DOHH2 (cell line): ENCODE measurements around the gene CAMK1G.

Source experiments
- H3F3A ChIP-seq: fragments of 200-600 bp; sonication (generic), shearing (Covaris generic); 2 replicates; pipeline ENCODE4 v1.6.0; 2016; ENCODE audit warnings: antibody characterized with exemption, mild to moderate bottlenecking; ENCODE audit not compliant: control insufficient read depth, insufficient read depth
- H3K27ac ChIP-seq: fragments of 200-600 bp; sonication (generic); 2 replicates; pipeline ENCODE4 v1.5.1; 2014; ENCODE audit warnings: low read depth, mild to moderate bottlenecking, low read length, moderate library complexity
- H3K27me3 ChIP-seq: fragments of 200-600 bp; sonication (generic); 2 replicates; pipeline ENCODE4 v1.6.1; 2014; ENCODE audit warnings: mild to moderate bottlenecking, low read length, mixed read lengths; ENCODE audit not compliant: control insufficient read depth
- H3K36me3 ChIP-seq: fragments of 200-600 bp; sonication (generic); 2 replicates; pipeline ENCODE4 v1.6.1; 2014; ENCODE audit warnings: mild to moderate bottlenecking, low read length, moderate library complexity, mixed read lengths; ENCODE audit not compliant: control insufficient read depth
- H3K4me1 ChIP-seq: fragments of 200-600 bp; sonication (generic); 2 replicates; pipeline ENCODE4 v1.6.1; 2014; ENCODE audit warnings: mild to moderate bottlenecking, low read length, mixed read lengths; ENCODE audit not compliant: control insufficient read depth
- H3K4me2 ChIP-seq: fragments of 200-600 bp; sonication (generic); 2 replicates; pipeline ENCODE4 v1.6.0; 2014; ENCODE audit warnings: mild to moderate bottlenecking, low read length, moderate library complexity
- H3K4me3 ChIP-seq: fragments of 200-600 bp; sonication (generic); 2 replicates; pipeline ENCODE4 v1.5.1; 2014; ENCODE audit warnings: mild to moderate bottlenecking, low read length, mixed read lengths
- H3K79me2 ChIP-seq: fragments of 200-600 bp; sonication (generic); 2 replicates; pipeline ENCODE4 v1.6.1; 2014; ENCODE audit warnings: mild to moderate bottlenecking, low read length, mixed read lengths; ENCODE audit not compliant: control insufficient read depth
- H3K9me2 ChIP-seq: fragments of 200-600 bp; sonication (generic); replicated peaks from 2 replicates; pipeline ENCODE4 v1.6.1; 2014; ENCODE audit warnings: mild to moderate bottlenecking, low read length, mixed read lengths; ENCODE audit not compliant: control insufficient read depth
- H3K9me3 ChIP-seq: fragments of 200-600 bp; sonication (generic); 2 replicates; pipeline ENCODE4 v1.6.1; 2014; ENCODE audit warnings: antibody characterized with exemption, low read length, mixed read lengths; ENCODE audit not compliant: control insufficient read depth, insufficient read depth
- H4K20me1 ChIP-seq: fragments of 200-600 bp; sonication (generic); 2 replicates; pipeline ENCODE4 v1.6.0; 2014; ENCODE audit warnings: low read depth, mild to moderate bottlenecking, antibody characterized with exemption, low read length, moderate library complexity; ENCODE audit not compliant: control insufficient read depth, insufficient read depth
- EZH2phosphoT487 ChIP-seq: fragments of 200-600 bp; sonication (generic); IDR thresholded peaks from 2 replicates; pipeline ENCODE4 v1.6.1; 2017; ENCODE audit warnings: borderline replicate concordance, mild to moderate bottlenecking, antibody characterized with exemption, low read length, moderate library complexity, mixed read lengths
- TF ChIP-seq, protein P1 (sequence below): fragments of 200-600 bp; sonication (generic); IDR thresholded peaks from one replicate; pipeline ENCODE4 v1.5.1; 2014; ENCODE audit warnings: antibody characterized with exemption, mild to moderate bottlenecking, low read depth, low read length; ENCODE audit not compliant: poor library complexity, severe bottlenecking

The CAMK1G gene

DNA sequence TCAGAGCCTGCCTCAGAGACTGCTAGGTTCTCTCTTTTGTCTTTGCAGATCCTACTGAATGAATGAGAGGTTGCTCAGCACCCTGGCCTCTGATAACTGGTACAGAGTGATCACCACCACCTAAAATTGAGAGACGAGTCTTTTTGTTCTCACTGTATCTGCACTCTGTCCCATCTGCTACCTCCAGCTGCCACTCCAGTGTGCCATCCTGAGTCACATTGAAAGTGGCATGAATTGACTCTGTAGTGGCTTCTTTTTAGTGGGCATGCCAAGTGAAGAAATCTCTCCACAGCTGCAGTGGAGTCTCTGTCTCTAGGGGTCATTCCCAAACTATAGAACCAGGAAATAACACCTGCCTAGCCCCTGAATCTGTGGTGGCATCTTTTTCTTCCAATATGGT, 14.7 kb downstream of the CAMK1G start:
- H4K20me1 ChIP-seq = no peaks in the 10 kb centered on the region
- TF ChIP-seq, protein P1, sequence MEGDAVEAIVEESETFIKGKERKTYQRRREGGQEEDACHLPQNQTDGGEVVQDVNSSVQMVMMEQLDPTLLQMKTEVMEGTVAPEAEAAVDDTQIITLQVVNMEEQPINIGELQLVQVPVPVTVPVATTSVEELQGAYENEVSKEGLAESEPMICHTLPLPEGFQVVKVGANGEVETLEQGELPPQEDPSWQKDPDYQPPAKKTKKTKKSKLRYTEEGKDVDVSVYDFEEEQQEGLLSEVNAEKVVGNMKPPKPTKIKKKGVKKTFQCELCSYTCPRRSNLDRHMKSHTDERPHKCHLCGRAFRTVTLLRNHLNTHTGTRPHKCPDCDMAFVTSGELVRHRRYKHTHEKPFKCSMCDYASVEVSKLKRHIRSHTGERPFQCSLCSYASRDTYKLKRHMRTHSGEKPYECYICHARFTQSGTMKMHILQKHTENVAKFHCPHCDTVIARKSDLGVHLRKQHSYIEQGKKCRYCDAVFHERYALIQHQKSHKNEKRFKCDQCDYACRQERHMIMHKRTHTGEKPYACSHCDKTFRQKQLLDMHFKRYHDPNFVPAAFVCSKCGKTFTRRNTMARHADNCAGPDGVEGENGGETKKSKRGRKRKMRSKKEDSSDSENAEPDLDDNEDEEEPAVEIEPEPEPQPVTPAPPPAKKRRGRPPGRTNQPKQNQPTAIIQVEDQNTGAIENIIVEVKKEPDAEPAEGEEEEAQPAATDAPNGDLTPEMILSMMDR = no peak
- TF ChIP-seq EZH2phosphoT487 = no peak
- no peak overlapping the region for H3K27ac ChIP-seq
- no peaks in the 10 kb centered on the region for H3K9me2 ChIP-seq
- H3K27me3 ChIP-seq = peaks cover 9% of the 10 kb centered on the region; the same call in 1 of the 2 replicates
- H3K79me2 ChIP-seq = no peaks in the 10 kb centered on the region
- H3K4me3 ChIP-seq = no peak overlapping the region
- no peaks in the 10 kb centered on the region for H3K4me1 ChIP-seq
- no peaks in the 10 kb centered on the region for H3K9me3 ChIP-seq
- no peaks in the 10 kb centered on the region for H3K36me3 ChIP-seq
- H3K4me2 ChIP-seq = no peak overlapping the region
- H3F3A ChIP-seq = no peaks in the 10 kb centered on the region

DNA sequence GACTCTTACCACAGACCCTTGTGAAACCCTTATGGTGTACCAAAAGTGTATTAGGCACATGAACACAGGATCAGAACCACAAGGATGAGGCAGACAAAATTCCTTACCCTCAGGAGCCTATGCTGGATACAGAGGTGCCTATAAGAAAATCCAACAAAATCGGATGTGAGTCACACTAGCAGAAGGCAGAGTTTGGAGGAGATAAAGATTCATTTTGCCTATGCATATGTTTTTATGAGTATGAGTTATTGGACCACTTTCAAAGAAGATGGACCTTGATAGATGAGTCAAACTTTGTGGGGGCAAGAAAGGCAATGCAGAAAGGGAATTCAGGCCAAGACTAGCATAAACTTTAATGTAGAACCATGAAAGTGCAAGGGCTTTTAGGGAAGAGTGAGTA, 17.0 kb downstream of the CAMK1G start:
- no peak overlapping the region for H3K27ac ChIP-seq
- TF ChIP-seq, protein P1 = no peak
- TF ChIP-seq EZH2phosphoT487 = no peak
- H3K4me1 ChIP-seq = no peaks in the 10 kb centered on the region

DNA sequence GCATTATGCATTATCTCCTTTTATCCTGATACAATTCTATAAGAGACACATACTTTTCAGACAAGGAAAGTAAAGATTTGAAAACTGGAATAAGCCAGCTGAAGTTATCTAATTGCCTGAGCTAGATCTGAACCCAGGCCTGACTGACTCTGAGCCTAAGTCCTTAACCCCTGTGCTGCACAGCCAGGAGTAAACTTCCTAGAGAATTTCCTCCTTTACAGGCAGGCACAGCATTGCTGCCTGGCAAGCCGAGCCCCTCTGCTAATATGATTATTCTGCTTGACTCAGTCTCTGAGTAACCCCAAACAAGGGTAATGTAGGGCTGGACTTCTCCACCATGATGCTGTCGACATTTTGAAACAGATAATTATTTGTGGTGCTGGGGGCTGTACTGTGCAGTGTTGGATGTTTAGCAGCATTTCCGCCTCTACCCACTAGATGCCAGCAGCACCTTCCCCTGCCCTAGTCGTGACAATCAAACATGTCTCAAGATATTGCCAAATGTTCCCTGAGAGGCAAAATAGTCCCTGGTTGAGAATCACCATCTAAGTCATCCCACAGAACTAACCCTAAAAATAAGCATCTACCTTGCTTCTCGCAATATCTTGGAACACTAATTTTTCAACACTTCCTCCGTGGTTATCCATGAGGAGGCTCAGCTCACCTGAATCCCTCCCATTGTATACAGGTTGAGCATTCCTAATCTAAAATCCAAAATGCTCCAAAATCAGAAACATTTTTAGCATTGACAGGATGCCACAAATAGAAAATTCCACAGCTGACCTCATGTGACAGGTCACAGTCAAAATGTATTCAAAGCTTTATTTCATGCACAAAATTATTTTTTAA, 18.5 kb downstream of the CAMK1G start:
- no peak overlapping the region for H3K4me2 ChIP-seq
- H3K36me3 ChIP-seq = no peaks in the 10 kb centered on the region
- no peaks in the 10 kb centered on the region for H3F3A ChIP-seq
- no peak overlapping the region for H3K27ac ChIP-seq
- no peaks in the 10 kb centered on the region for H4K20me1 ChIP-seq
- no peaks in the 10 kb centered on the region for H3K79me2 ChIP-seq
- peaks cover 6% of the 10 kb centered on the region; the same call in 1 of the 2 replicates for H3K27me3 ChIP-seq
- no peaks in the 10 kb centered on the region for H3K9me3 ChIP-seq
- H3K4me3 ChIP-seq = no peak overlapping the region
- H3K9me2 ChIP-seq = no peaks in the 10 kb centered on the region
- no peak for TF ChIP-seq EZH2phosphoT487
- TF ChIP-seq, protein P1 = peak; percentile 64
- no peaks in the 10 kb centered on the region for H3K4me1 ChIP-seq

More for the DNA sequence above, 17.0 kb downstream of the CAMK1G start:
- Histone ChIP-seq H4K20me1 (no peaks in the 10 kb centered on the region), H3K36me3 (no peaks in the 10 kb centered on the region), H3K27me3 (peaks cover 6% of the 10 kb centered on the region; the same call in 1 of the 2 replicates), H3K4me2 (no peak overlapping the region), H3K9me2 (no peaks in the 10 kb centered on the region), H3K79me2 (no peaks in the 10 kb centered on the region), H3K4me3 (no peak overlapping the region), H3K9me3 (no peaks in the 10 kb centered on the region), H3F3A (no peaks in the 10 kb centered on the region)
